Stomach (tissue), 4 donors: ENCODE measurements around the gene PLEKHD1.

ENCODE experiments used
- CTCF ChIP-seq, 7 experiments: fragments of 450-650 bp in 4 of 7; fragments of 200-600 bp in 3 of 7; sonication (generic) in 3 of 7; IDR thresholded peaks; one replicate each; pipeline ENCODE4 v1.5.1; 2016 to 2019; ENCODE audit warnings: antibody characterized with exemption in 7 of 7, control low read depth in 2 of 7, mild to moderate bottlenecking in 1 of 7
- EP300 ChIP-seq: sonication (generic); formaldehyde crosslinking; IDR thresholded peaks from one replicate; pipeline ENCODE4 v1.6.1; 2017; ENCODE audit warnings: antibody characterized with exemption
- POLR2AphosphoS5 ChIP-seq, 3 donors: sonication (generic); formaldehyde crosslinking; IDR thresholded peaks; one replicate each; pipeline ENCODE4 v1.6.1; 2016; ENCODE audit warnings: antibody characterized with exemption in 3 of 3

GRCh38 chr14:69475194-69475818, 9.2 kb upstream of the PLEKHD1 start:
- TF ChIP-seq CTCF (IDR thresholded peaks at IDR 0.05) (no peak), EP300 (no peak), POLR2AphosphoS5 (IDR thresholded peaks at IDR 0.05) (no peak)
